HEK293T (cell line): Measurements from ENCODE around the gene STXBP5.

Experiments used
- CTBP1 ChIP-seq: fragments of 450-650 bp; IDR thresholded peaks from 2 replicates; pipeline ENCODE4 v1.6.1; 2016; ENCODE audit warnings: borderline replicate concordance
- ELF4 ChIP-seq: fragments of 450-650 bp; IDR thresholded peaks from 2 replicates; pipeline ENCODE4 v1.6.1; 2017; ENCODE audit warnings: antibody characterized with exemption
- L3MBTL2 ChIP-seq: fragments of 450-650 bp; conservative IDR thresholded peaks from 2 replicates; pipeline ENCODE4 v1.6.1; 2016; ENCODE audit warnings: mild to moderate bottlenecking
- SP1 ChIP-seq: fragments of 450-650 bp; IDR thresholded peaks from 2 replicates; pipeline ENCODE4 v1.6.1; 2017
- TARDBP ChIP-seq: fragments of 450-650 bp; IDR thresholded peaks from 2 replicates; pipeline ENCODE4 v1.6.1; 2016

GRCh38 chr6:147221739-147222138, 17.5 kb downstream of the STXBP5 start:
- no peak for TF ChIP-seq CTBP1
- TF ChIP-seq ELF4, result no peak
- TF ChIP-seq TARDBP, result no peak
- no peak for TF ChIP-seq SP1
- no peak for TF ChIP-seq L3MBTL2
